GM18867 (cell line): ENCODE results near the gene TAPBP.
"Not testable (repeated sequence)": the region's sequence is repeated elsewhere in the genome, so short reads cannot be mapped to it uniquely, and the experiment has no call there.

Experiments
- ATAC-seq: cut with Tn5 transposase; IDR thresholded peaks from one replicate; pipeline ENCODE4 v1.9.1; 2021; ENCODE audit warnings: mild to moderate bottlenecking, moderate library complexity; ENCODE audit not compliant: unreplicated experiment

The TAPBP gene

GRCh38 chr6:33297956-33298772 lies 15.7 kb downstream of the TAPBP start:
- no peak for ATAC-seq

- no peak for ATAC-seq
Observed at GRCh38 chr6:33297406-33297955, 16.4 kb downstream of the TAPBP start.

DNA sequence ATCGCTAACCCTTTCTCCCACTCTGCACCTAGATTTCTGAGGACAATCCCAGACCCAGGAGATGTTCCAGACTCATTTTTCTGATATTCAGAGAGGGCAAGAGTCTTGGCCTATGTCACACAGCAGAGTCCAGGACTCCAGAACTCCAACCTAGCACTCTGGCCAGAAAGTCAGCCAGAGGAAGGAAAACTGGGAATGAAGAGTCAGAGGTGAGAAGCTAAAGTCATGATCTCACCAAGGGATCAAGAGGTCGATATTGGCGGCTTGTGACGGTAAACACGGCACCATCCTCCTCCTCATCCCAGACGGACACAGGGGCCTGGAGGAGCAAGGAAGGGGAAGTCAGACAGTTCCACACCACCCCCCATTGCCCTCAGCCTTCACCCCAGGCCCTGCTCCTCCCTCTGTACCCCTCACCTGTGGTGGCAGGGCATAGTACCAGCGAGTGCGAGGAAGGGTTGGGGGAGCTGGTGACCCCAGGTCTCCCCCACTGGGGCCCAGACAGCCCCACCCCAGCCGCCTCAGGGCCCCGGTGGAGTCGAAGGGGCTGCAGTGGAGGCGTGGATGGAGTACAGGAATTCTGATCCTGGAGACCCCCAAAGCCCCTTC lies 17.0 kb downstream of the TAPBP start:
- no peak for ATAC-seq

DNA sequence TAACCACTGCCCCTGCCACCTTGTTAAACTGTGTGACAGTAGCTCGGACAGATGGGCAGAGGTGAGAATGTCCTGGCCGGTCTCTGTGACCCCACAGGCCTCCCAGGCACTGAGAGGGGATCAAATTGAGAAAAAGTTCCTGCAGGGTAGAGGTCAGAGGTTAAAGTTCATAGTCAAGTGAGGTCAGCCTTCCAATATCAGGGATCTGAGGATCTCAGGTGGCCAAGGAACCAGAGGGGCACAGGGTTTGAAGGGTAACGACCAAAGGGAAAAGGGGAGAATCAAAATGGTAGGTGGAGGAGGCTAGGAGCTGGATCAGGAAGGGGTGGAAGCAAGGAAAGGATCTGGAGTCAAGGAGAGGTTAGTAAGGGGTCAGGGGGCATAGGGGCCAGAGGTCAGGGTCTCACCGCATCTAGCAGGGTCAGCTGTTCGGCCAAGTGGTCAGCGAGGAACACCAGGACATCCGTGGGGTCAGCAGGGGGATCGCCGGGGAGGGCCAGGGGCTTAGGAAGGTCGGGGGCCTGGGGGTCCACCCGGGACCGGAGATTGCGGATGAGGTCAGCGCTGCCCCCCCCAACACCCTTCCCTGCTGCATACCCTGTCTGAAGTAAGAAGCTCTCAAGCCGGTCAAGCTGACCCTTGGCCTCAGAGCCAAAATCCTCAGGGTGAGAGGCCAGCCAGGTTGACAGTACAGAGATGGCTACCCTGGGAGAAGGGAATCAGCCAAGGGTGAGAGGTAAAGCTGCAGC lies 18.1 kb downstream of the TAPBP start:
- no peak for ATAC-seq

- ATAC-seq, result no peak
Observed at GRCh38 chr6:33294086-33294823, 19.6 kb downstream of the TAPBP start.

GRCh38 chr6:33292996-33293682 lies 20.7 kb downstream of the TAPBP start:
- ATAC-seq, result no peak

DNA sequence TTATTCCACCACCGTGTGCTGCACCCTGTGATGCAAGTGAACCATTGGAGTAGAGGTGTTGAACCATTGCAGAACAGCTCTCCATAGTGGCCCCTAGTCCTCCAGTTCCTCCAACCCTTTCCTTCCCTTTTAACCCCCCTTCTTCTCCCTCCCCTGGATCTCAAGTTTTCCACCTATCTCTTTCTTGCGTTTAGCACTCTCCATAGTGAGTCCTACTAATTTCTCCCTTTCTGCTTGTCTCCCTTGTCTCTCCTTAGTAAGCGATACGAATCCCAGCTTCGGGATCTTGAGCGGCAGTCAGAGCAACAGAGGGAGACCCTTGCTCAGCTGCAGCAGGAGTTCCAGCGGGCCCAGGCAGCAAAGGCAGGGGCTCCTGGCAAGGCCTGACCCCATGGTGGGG lies 23.4 kb downstream of the TAPBP start:
- ATAC-seq, result no peak

- peak; percentile 1 for ATAC-seq
Observed at GRCh38 chr6:33289784-33290315, 24.0 kb downstream of the TAPBP start.

- ATAC-seq, result peak; percentile 84
Observed at GRCh38 chr6:33288921-33289783, 24.7 kb downstream of the TAPBP start, which contains the start of the genes PFDN6 and WDR46. Gene PFDN6, plus strand, starts transcription at chr6:33289601. Its CDS starts 256 bp downstream, at chr6:33289857. Gene WDR46, minus strand, starts transcription at chr6:33289239. Its CDS starts 69 bp downstream, at chr6:33289170.

- no peak for ATAC-seq
Observed at GRCh38 chr6:33288141-33288920, 25.5 kb downstream of the TAPBP start.

DNA sequence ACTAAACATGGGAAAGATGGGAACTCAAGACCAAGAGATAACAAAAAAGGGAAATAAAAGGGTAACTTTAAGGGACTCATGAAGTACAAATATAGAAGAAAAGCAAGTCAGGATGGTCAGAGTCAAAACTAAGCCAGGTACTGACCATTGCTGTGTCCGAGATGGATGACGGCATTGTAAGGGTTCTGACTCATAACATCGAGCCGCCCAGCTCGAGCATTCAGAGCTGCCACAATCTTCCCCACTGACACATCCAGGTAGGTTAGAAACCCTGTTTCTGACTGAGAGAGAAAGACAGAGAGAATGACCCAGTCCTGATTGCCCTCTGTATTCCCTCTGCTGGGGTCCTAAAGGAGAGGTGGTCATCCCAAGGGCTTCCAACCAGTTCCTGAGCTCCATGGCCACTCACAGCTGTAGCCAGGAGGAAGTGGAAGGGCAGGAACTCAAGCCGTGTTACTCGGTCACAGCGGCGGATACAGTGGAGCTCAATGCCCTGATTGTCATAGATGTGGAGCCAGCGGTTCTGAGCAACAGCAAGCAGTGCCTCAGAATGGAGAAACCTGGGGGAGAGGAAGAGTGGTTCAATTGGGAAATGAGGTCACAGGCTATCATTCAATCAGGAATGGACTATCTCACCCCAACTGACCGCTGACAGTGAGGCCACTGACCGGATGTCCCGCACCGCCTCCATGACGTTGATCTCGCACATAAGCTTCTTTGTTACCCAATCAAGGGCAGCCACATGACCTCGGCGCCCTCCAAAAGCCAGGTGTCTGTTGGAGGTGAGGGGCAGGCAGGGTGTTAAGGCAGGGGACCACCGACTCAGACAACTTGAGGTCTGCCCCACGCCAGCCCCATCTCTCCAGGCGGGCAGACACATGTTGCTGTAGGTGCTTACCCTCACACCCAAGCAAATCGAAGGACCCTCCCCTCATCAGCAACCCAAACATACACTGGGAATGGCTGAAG lies 26.6 kb downstream of the TAPBP start:
- no peak for ATAC-seq

GRCh38 chr6:33285214-33285613 lies 28.7 kb downstream of the TAPBP start:
- ATAC-seq, result not testable (repeated sequence)

DNA sequence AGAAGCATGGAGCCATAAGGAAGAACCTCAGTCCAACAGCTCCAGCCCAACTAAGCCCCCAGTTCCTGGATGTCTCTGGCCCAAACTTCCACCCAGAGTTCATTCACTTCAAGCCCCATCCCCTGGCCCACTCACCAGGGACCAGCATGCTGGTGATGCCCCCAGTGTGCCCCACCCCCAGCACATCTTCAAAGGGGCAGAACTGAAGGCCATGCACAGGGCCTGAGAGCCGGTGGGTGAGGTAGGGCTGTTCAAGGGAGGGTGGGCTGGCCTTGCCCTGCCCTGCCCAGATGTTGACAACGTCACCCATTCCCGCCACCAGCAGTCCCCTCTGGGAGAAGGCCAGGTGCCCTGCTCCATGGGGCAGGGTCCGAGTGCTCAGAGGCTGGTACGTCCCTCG lies 33.3 kb downstream of the TAPBP start:
- ATAC-seq, result no peak

GRCh38 chr6:33279971-33280511 lies 33.8 kb downstream of the TAPBP start:
- no peak for ATAC-seq

DNA sequence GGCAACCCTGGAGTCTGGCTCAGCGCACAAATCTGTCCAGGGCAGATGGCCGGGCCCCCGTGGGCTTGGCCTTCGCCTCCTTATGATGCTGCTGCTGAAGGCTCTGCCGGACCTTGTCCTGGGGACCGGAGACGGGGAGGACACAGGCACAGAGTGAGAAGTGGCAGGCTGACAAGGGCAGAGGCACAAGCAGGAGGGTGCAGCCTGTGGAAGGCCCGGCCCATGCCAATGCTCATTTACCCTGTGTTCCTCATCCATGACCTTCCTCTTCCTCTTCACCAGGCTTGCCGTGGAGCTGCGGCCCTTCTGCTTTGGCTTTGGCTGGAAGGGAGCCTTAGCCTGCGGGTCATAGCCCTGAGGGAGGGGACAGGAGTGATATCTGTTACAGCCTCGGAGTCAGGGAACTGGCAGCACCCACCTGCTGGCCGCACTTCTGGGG lies 34.6 kb downstream of the TAPBP start:
- ATAC-seq, result no peak

DNA sequence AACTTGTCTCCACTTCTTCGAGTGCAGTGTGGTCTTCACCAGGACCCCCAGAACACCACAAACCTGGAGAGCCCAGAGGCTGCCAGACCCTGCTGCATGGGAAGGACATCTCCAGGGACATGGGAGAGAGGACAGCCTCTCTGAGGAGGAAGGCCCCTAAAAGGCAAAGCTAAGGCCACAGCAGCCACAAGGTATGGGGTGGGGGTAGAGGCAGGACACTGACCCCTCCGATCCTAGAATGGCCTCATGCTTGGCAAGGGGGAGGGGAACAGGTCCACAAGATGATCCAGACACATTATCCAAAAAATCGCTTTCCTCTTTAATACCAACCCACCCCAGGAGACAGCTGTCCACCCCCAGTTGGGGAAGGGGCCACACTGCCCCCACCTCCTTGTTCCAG lies 35.1 kb downstream of the TAPBP start:
- no peak for ATAC-seq

- ATAC-seq, result no peak
Observed at GRCh38 chr6:33278392-33278741, 35.5 kb downstream of the TAPBP start.
